NCI-H1105 (cell line): ENCODE results near the gene FRMD1.

Experiments used
- DNase-seq: peaks from one replicate; lab custom pipeline; 2025; lab: John Stamatoyannopoulos, UW

The FRMD1 gene

DNA sequence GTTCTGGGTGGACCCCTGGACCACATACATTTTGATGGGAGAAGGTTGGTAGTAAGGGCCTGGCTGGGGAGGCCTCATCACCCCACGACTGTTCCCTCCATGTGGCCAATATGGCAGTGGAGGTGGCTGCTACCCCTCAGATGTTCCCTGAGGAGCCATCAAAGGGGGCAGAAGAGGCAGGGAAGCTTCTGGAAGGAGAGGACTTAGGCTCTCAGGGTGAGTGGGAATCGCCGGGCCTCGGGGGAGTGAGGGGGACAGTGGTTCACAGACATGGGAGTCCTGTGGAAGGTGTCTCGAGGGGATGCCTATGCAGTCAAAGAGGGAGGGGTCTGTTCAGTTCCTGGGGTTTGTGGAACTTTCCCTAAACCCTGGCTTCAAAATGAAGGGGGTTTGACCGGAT lies 32.9 kb upstream of the FRMD1 start:
- DNase-seq, result no peak

DNA sequence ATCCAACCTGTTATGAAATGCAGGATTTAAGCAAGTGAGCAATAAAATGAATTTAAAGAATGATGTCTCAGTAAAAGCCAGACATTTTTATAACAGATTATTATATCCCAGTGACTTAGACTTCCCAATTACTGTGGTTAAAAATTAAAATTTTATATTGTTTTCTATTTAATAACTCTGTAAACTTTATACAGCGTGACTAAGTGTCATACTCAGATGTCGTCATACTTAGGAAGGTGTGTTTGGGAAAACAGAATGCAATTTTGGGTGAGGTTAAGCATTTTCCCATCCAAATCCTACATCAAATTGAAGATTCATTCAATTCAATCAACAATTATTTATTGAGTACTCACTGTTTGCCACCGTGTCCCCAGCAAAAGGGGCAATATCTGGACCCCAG lies 31.4 kb upstream of the FRMD1 start:
- no peak for DNase-seq

DNA sequence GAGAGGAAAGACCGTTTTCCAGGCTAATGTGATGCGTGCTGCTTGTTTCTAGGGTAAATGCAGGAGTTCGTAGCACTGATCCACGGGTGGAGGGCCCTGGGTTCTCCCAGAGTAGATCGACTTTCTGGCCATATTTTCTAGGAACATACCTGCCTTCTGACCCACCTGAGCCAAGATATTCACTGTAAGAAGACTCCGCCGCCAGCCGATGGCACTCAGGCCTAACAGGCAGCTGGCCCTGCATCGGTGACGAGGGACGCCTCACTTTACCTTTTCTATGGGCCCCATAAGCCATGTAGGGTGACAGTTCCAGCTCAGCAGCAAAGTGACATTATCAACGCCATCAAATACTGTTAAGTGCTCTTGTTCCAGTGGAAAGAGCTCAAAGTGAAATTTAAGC lies 30.2 kb upstream of the FRMD1 start:
- no peak for DNase-seq

DNA sequence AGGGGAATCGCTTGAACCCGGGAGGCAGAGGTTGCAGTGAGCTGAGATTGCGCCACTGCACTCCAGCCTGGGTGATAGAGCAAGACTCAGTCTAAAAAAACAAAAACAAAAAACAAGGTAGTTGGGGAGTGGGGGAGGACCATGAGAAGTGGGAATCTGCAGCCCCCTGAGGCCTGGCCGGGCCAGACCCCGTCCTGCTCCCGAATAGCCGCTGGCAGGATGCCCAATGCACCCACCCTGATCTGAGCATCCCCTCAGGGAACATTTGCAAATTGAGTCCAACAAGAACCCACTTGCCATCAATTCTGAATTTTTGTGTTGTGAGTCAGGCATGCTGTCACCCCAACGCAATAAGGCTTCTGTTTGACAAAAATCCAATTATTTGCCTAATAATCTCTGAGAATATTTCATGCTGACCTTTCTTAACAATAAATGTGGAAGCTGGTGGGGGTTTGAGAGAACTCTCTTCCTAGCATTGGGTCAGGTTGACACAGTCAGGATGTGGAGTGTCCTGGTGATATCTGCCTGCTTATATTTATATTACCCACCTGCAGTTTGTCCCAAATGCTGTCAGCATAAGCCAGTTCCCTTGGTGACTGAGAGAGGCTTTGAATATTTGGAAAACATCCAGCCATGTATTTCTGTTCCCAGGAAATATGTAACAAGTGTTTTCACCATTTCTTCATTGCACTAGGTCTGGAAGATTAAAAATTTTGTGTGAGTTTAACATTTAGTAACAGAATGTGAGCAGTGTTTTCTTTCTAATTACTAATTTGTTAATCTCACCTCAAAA lies 28.4 kb upstream of the FRMD1 start:
- peak; percentile 35 for DNase-seq

DNA sequence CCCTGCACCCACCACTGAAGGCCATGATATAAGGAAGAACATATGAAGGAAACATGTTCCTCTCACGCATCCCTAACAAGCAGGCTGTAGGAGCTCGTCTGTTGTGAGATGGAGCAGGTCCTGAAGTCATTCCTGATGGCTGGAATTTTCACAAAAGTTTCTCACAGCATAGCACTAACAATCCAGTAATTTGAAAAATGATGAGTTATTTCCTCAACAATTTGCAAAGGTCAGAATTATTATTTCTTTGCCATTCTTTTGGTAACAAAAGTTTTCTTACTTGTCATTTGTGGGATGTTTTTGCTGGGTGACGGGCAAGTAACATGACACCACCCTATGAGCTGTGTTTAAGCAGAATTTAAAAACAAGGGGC lies 27.6 kb upstream of the FRMD1 start:
- no peak for DNase-seq

DNA sequence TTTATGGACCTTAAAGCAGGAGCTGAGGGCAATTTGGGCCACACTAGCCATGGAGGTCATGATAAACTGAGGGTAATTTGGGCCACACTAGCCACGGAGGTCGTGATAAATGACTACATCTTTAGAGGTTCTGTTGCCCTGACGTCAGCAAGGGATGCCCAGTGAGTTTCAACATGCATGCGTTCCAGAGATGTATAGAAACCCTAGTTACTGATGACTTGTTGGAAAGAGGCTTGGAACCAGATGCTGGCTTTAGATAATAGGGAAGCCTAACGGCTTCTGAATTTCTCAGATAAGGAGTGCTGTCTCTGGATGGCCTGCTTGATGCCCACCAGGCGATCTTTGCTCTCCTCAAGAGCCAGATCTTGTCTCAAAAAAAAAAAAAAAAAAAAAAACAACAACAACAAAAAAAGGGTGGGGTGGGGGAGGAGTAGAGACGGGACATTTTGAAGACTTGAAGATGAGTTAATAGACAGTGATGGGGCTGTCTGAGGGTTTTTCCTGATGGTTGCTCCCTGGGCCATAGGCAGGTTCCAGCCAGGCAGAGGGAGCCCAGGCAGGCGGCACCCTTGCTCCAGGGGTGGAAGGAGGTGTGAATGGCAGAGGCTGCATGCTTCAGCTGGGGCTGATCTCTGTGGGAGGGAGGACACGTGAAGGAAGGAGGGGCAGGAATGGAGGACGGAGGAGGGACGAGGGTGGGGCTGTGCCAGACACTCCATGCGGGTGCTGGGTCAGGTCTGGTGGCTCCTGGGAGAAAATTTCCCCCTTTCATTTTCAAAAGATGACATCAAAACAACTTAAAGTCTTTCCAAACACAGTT lies 27.0 kb upstream of the FRMD1 start:
- no peak for DNase-seq

DNA sequence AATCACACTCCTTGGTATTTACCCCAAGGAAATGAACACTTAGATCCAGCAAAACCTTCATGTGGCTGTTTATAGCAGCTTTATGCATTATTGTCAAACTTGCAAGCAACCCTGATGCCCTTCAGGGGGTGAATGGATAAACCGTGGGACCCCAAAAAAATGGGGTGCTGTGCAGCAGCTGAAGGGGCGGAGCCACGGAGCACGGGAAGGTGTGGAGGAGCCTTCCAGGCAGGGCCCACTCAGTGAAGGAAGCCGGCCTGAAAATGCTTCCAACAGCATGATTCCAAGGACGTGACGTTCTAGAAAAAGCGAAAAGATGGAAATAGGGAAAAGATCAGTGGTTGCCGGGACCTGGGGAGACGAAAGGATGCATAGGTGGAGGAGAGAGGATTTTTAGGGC lies 25.6 kb upstream of the FRMD1 start:
- no peak for DNase-seq

DNA sequence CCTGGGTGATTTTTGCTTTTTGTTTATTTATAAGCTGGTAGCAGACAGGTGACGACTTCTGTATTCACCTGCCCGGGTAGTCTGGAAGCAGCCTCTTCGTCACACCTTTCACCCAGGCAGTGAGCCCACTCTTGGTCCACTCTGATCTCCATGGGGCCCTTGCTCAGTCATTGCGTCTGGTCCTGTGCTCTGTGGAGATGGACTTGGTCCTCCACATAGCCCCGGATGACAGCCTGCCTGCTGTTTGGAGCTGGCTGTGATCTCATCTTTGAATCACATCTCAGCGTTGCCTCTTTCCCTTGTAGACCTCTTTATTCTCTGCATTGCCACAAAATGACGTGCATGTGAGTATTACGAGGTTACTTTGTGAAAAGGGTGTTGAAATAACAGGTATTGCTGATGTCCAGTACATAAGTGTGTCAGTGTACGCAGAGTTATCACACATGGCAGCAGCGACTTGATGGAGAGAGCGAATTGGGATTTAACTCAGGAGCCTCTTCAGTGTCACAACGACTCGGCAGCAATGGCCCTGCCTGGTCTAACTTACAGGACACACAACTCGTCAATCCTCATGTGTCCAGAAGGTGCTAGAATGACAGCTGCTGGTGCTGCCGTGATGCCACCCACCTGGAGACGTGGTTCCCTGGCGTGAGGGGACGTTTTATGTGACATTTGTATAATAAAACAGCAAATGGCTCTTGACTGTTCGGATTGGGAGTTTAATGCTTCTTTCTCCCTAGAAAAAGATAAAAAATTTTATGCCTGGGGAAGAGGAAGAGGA lies 24.2 kb upstream of the FRMD1 start:
- DNase-seq, result no peak

DNA sequence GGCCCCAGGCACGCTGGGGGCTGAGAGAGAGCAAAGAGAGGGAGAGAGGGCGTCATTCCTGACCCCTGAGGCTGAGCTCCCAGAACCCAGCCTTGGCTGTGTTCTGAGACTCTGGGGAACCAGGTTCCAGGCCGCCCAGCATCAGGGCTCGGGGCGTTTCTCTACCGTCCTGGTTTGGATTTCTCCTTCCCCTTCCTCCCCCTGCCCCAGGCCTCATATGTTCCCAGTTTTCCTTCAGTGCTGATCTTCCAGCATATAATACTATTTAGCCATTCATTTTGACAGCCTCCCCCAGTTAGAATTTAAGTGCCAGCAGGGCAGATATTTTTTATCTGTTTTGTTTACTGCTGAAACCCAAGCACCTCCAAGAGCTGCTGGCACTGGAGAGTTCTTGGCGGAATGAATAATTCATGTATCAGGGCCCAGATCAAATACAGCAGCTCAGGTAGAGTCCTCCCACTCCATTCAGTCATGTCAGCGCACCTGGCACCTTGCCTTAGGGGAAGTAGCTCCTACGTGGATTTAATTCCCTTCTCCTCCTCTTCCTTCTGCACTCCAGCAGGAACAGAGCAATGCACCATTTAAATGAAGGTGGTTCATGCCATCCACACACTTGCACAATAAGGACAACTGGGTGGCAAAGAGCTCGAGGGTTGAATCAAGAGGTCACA lies 23.4 kb upstream of the FRMD1 start:
- peak; percentile 78 for DNase-seq

DNA sequence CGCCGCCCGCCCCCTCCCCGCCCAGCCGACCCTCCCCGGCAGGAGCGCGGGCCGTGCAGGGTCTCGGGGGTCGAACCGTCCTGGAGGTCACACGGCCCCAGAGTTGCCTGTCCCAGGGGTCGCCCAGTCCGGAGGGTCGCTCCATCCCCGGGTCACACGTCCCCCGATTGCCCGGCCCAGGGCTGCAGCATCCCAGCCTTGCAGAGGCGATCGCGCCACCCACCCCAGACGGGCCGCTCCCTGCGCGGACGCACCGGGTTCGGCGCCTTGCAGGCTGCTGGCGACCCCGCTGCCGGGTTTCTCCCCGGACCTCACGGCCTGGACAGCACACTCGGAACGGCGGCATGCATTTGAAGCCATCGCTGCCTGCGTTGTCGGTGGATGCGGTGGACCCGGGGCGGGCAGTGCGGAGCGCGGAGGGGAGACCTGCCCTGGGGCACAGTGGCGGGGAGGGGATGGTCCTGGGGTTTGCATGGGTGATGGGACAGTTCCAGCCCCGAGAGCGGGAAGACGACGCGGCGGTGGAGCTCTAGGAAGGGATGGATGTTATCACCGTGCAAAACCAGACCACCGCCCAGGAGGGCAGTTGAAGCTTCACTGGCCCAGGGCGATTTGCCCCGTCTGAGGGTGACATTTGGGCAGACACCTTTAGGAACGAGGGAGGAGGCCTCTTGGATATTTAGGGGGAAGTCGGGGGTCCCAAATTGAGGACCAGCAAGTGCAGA lies 22.7 kb upstream of the FRMD1 start:
- DNase-seq, result no peak

DNA sequence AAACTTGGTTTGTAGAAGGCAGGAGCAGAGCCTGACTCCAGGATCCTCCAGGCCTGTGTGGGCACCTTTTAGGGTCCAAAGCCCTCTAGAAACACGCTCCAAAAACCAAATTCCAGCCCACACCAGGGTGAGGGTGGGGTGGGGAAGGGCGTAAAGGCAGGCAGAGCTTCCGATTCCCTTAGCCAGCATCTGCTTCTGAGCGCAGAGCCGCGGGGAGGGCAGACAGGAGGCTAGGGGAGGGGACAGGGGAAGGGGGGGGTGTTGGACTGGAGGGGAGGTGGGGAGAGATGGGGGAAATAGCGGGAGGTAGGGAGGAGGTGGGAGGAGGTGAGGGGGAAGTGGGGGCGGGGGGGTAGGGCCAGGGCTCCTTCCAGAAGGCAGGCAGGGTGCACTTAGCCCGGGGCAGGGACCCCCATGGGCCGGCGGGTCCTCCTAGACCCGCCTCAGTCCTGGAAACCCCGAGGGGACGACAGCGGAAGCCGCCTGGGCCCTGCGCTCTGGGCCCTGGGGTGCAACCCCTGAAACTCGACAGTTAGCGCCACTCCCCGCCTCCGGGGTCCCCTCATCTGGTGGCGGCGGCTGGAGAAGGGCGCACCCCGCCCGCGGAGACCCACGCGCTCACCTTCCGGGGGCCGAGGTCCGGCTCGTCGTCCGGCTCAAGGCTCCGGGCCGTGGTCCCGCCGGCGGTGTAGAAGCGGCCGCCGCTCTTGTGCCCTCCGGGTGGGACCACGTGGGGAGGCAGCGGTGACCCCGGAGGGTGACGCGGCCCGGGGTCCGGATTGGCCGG lies 22.0 kb upstream of the FRMD1 start:
- DNase-seq, result no peak

DNA sequence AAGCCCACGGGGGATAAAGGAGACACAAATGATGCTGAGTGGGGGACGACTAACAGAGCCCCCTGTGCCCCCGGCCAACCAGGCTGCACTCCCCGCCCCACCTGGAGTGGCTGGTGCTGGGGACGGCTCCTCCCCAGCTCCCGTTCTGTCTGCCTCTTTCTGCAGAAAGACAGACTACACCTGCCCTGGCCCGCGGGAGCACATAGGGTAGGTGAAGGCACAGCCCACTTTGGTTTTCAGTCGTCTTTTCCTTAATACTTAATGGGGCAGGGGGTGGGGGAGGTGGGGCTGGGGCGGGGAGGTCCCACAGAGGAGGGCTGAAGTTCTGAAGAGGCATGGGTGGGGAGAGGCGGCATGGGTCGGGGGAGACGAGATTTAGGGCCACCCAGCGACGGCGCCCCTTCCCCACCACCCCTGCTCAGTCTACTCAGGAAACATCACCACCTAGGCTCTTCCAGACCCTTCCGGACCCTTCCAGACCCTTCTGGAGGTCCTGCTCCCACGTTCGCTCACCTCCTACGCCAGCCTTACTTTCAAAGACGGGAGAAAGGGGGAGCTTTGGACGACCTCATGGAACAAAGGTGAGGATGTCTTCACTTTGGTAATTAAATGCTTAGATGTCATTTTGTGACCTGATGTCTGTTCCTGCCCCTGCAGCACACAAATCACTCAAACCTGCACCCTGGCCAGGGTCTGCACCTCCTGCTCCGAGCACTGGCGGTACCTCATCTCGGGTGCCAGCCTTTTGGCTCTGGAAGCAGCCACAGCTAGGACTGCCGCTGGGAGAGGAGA lies 21.2 kb upstream of the FRMD1 start:
- DNase-seq, result no peak

DNA sequence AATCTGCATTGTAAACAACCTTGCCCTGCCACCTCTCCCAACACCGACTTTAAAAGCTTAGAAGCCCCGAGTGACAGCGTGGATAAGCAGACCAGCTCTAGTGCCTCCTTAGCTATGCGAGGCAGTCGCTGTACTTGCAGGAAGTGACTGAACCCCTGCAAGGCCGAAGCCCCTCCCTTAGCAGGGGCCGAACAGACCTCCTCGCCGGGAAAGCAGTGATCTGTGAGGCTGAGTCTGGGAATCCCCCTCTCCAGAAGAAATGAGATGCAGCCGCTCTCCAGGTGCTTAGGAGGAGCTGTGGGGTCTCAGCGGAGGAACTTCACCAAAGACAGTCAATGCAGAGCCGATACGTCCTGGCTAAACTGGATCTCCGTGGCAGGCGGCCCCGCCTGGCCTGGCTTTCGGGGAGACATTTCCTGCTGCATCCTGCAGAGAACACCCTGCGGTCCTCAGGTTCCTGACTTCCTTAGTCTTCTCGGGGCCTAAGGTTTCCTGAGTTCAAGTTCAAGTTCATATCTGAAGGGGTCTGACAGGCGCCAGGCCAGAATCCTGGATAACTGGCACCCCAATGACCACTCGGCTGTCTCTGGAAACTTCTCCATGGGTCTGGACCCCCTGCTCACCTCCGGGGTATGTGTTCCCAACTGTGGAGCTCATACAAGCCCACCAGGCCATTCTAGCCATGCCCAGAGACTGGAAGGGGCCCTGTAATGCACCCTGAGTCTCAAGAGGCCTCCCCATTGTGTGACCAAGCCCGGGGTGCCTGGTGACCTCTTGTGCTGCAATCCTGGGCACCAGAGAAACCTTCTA lies 20.4 kb upstream of the FRMD1 start:
- no peak for DNase-seq

DNA sequence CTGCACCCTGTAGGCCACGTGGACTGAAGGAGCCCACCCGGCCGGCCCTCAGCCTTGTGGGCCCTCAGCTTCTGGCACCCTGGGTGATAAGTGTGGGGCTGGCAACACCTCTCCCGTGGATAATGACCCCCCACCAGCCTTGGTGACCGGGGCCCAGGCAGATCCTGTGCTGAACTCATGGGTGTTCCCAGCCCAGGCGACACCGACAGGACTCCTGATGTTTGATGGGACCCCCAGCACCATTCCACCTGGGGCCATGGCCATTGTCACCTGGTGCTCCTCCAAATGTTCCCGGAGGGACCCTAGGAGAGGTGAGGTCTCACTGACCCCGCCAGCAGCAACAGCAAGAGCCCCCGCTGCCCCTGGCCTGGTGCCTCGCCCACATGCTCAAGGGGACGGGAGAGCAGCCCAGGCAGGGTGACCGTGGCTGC lies 19.4 kb upstream of the FRMD1 start:
- no peak for DNase-seq

DNA sequence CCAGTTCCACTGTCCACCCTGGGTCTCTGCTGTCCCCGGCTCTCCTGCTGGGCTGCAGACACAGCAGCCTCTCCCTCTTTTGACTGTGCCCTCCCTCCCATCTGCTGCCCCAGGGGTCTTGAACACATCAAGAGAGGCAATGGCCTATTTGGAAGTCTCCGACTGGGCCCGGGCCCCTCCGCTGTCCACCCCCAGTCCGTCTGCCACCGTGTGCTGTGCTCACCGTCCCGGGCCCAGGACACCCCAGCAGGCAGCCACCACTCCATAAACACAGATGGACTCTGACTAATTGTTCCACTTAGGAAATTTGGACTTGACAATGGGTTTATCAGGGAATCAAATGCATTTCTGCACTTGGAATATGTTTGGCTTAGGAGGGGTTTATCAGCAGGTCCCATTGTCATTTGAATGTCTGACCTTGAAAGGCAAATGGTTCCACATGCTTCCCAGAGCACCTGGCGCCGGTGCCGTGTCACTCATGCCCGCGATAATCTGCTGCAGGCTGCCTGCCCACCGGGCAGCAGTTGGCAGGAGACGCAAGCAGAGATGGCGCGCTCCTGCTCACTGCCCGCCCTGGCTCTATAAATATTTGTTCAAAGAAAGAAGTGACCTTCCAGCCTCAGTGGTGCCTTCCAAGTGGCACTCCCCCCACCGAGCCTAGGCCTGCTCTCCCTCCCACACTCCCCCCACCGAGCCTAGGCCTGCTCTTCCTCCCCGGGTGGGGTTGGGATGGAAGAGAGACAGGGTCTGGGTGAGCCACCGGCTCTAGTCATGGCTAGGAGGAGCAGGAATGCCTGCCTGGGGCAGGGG lies 18.8 kb upstream of the FRMD1 start:
- no peak for DNase-seq

DNA sequence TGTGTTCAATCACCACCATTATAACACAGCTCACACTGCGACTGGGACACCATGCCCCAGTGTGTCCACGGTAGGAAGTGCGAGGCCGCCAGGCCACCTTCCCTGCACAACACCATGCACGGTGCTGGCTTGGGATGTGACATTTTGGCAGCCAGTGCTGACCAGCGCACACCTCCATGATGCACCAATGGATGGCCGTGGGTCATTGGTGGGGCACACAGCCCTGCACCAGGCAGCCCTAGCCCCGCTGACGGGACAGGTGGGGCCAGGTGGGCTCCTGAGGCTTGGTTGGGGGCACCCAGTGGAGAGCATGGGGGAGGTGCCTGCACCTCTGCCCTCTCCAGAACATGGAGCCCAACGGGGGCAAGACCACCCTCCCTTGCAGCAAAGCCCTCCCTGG lies 18.2 kb upstream of the FRMD1 start:
- no peak for DNase-seq

DNA sequence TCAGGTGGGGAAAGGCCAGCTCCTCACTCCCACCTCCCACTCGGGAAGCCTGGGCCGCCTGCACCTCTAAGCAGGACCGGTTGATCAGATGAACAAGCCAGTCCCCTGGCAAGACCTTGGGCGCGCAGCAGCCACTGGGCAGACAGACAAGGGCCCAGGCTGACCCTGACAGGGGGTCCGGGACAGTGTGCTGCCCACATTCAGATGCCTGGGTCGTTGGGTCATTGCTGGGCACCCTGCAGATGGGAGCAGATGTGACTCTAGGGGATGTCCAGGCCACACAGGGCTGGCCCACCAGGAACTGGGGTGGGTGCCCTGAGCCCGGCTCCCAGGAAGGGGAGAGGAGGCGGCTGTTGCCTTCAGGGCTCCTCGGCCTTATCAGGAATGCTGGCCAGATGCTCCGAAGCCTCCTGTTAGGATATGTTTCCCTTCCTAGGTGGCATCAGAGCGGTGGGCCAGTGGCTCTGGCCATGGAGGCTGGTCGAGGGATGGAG lies 17.3 kb upstream of the FRMD1 start:
- DNase-seq, result no peak

DNA sequence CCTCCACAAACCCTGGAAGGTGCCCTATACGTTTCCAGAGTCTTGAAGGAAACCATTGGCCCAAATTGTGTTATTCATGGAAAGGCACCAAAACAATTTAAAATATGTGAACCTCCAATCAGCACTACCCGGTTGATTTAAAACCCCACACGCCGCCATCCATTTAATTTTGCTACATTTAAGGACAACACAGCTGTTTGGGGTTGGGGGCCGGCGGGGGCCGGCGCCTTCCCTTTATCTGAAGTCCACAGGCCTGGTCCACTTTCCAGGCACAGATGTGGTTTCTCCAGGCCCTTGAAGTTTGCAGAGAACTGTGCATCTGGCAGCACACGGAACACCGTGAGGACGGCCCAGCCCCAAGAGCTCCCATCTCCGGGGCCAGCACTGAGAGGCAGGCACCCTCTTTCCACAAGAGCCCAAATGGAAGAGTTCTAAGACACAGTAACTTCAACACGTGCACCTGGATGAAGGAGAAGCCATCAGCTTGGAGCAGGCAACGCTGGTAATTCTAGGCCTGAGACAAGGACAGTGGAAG lies 16.8 kb upstream of the FRMD1 start:
- DNase-seq, result no peak
